Measurements from ENCODE around the gene SMARCB1.

SMARCB1 gene

GRCh38 chr22:23752750-23753149, 34.0 kb upstream of the SMARCB1 start:
- H3K4me3 ChIP-seq (replicated peaks in 1 of 2; ENCODE audit: low read depth in 2 of 2, low read length in 2 of 2), result no peak overlapping the region
- no peak for DNase-seq (ENCODE audit: low read depth in 2 of 2)
- no peak for TF ChIP-seq CTCF (IDR thresholded peaks at IDR 0.05; ENCODE audit: low read depth, low read length)

GRCh38 chr22:23753385-23753784, 33.4 kb upstream of the SMARCB1 start:
- TF ChIP-seq CTCF (IDR thresholded peaks at IDR 0.05; ENCODE audit: low read depth, low read length), result no peak
- no peak overlapping the region for H3K4me3 ChIP-seq (replicated peaks in 1 of 2; ENCODE audit: low read depth in 2 of 2, low read length in 2 of 2)
- DNase-seq (ENCODE audit: low read depth in 2 of 2), result no peak

- no peak for TF ChIP-seq CTCF (IDR thresholded peaks at IDR 0.05; ENCODE audit: low read depth, low read length)
- no peak for DNase-seq (ENCODE audit: low read depth in 2 of 2)
- no peak within 1 kb of the TSS for H3K4me3 ChIP-seq (replicated peaks in 1 of 2; ENCODE audit: low read depth in 2 of 2, low read length in 2 of 2)
Measured at GRCh38 chr22:23754220-23754919, 32.4 kb upstream of the SMARCB1 start, which contains the start of gene VPREB3. Gene VPREB3 (minus strand): TSS chr22:23754425. CDS start chr22:23754363, 62 bp downstream.

- no peak for TF ChIP-seq CTCF (IDR thresholded peaks at IDR 0.05; ENCODE audit: low read depth, low read length)
- no peak overlapping the region for H3K4me3 ChIP-seq (replicated peaks in 1 of 2; ENCODE audit: low read depth in 2 of 2, low read length in 2 of 2)
- peak; percentile 54 to 74 for DNase-seq (ENCODE audit: low read depth in 2 of 2)
Measured at GRCh38 chr22:23754980-23755636, 31.7 kb upstream of the SMARCB1 start.

- H3K4me3 ChIP-seq (replicated peaks in 1 of 2; ENCODE audit: low read depth in 2 of 2, low read length in 2 of 2), result no peak overlapping the region
- TF ChIP-seq CTCF (IDR thresholded peaks at IDR 0.05; ENCODE audit: low read depth, low read length), result no peak
- DNase-seq (ENCODE audit: low read depth in 2 of 2), result no peak
Measured at GRCh38 chr22:23755711-23756110, 31.1 kb upstream of the SMARCB1 start.

GRCh38 chr22:23756891-23757290, 29.9 kb upstream of the SMARCB1 start:
- no peak for TF ChIP-seq CTCF (IDR thresholded peaks at IDR 0.05; ENCODE audit: low read depth, low read length)
- no peak for DNase-seq (ENCODE audit: low read depth in 2 of 2)
- H3K4me3 ChIP-seq (replicated peaks in 1 of 2; ENCODE audit: low read depth in 2 of 2, low read length in 2 of 2), result no peak overlapping the region

Measured in cardiac fibroblast (primary cell).